ENCODE results near the gene GDE1.
A peak's percentile ranks its signal among the peaks of the same experiment; 100 is the strongest.

Gene GDE1

DNA sequence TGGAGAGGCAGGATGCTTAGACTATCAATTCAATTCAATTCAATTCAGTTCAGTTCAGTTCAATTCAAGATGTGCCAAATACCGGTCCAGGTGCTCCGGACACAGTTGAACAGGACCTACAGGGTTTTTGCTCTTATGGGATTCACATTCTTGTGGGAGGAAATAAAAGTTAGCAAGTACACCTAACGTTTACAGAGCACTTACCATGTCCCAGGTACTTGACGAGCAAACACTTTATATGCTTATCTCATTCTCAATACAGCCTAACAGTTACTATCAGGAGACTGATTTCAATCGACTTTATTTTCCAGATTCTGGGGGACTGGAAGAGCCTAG lies 467 bp upstream of the GDE1 start:
- TF ChIP-seq EZH2phosphoT487 (IDR thresholded peaks at IDR 0.05; ENCODE audit: low read length): no peak

DNA sequence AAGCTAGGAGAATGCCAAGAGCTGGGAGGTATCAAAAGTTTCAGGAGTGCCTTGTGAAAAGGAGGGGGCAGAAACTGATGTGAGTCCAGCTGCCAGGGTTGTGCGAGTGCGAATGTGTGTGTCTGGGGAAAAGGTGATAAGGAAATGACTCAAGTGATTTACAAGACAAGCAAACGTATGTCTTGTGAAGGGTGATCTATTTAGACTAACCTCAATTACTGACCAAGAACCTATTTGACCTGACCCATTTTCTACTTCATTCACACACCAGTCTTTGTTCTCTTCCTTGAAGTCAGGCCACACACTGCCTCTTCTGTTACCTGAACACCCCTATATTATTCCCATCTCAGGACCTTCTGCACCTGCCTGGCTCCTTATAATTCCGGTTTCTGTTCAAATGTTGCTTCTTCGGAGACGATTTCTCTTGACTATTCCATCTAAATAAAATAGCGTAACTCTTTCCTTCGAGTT lies 1.0 kb downstream of the GDE1 start:
- peak overlapping the region; percentile 77 for H3K4me3 ChIP-seq (ENCODE audit: low read length)
- peak overlapping the region; percentile 52 for H3K4me2 ChIP-seq (ENCODE audit: low read depth, low read length)
- no peaks in the 10 kb centered on the region for H3K9me3 ChIP-seq (replicated peaks; ENCODE audit: insufficient read depth, low read length)
- H2AFZ ChIP-seq (ENCODE audit: low read length): peak overlapping the region; percentile 84
- H4K20me1 ChIP-seq (ENCODE audit: insufficient read depth, low read length): no peaks in the 10 kb centered on the region
- TF ChIP-seq EZH2 (optimal IDR thresholded peaks at IDR 0.05; ENCODE audit: low read depth, low read length): no peak
- TF ChIP-seq, protein P1, sequence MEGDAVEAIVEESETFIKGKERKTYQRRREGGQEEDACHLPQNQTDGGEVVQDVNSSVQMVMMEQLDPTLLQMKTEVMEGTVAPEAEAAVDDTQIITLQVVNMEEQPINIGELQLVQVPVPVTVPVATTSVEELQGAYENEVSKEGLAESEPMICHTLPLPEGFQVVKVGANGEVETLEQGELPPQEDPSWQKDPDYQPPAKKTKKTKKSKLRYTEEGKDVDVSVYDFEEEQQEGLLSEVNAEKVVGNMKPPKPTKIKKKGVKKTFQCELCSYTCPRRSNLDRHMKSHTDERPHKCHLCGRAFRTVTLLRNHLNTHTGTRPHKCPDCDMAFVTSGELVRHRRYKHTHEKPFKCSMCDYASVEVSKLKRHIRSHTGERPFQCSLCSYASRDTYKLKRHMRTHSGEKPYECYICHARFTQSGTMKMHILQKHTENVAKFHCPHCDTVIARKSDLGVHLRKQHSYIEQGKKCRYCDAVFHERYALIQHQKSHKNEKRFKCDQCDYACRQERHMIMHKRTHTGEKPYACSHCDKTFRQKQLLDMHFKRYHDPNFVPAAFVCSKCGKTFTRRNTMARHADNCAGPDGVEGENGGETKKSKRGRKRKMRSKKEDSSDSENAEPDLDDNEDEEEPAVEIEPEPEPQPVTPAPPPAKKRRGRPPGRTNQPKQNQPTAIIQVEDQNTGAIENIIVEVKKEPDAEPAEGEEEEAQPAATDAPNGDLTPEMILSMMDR (IDR thresholded peaks at IDR 0.05; ENCODE audit: low read length): no peak
- no peak for TF ChIP-seq EZH2phosphoT487 (IDR thresholded peaks at IDR 0.05; ENCODE audit: low read length)
- peak overlapping the region; percentile 76; the same call in 1 of the 2 replicates for H3K27ac ChIP-seq (ENCODE audit: low read length)
- peak overlapping the region; percentile 81 for H3K9ac ChIP-seq (ENCODE audit: low read length)
- H3K79me2 ChIP-seq (ENCODE audit: low read length): peaks cover 69% of the 10 kb centered on the region
- peak; percentile 48 for DNase-seq
- H3K4me1 ChIP-seq (ENCODE audit: low read length): peaks cover 19% of the 10 kb centered on the region
- H3K27me3 ChIP-seq (replicated peaks; ENCODE audit: insufficient read depth, low read length): no peaks in the 10 kb centered on the region
- H3F3A ChIP-seq (ENCODE audit: insufficient read depth, low read length): peaks cover 21% of the 10 kb centered on the region
- peaks cover 3% of the 10 kb centered on the region; the same call in 1 of the 2 replicates for H3K36me3 ChIP-seq (replicated peaks; ENCODE audit: insufficient read depth, low read length)
- no peaks in the 10 kb centered on the region for H3K9me2 ChIP-seq (replicated peaks; ENCODE audit: insufficient read depth, low read length)

More for the DNA sequence above, 467 bp upstream of the GDE1 start:
- peak overlapping the region; percentile 52; the same call in 1 of the 2 replicates for H3K4me2 ChIP-seq (ENCODE audit: low read depth, low read length)
- peak overlapping the region; percentile 42 for H2AFZ ChIP-seq (ENCODE audit: low read length)
- peak overlapping the region; percentile 17; the same call in 1 of the 2 replicates for H3K27ac ChIP-seq (ENCODE audit: low read length)
- no peaks in the 10 kb centered on the region for H3K27me3 ChIP-seq (replicated peaks; ENCODE audit: insufficient read depth, low read length)
- H3F3A ChIP-seq (ENCODE audit: insufficient read depth, low read length): peaks cover 21% of the 10 kb centered on the region
- peaks cover 24% of the 10 kb centered on the region for H3K4me1 ChIP-seq (ENCODE audit: low read length)
- peaks cover 72% of the 10 kb centered on the region for H3K79me2 ChIP-seq (ENCODE audit: low read length)
- no peak for DNase-seq
- no peaks in the 10 kb centered on the region for H3K9me3 ChIP-seq (replicated peaks; ENCODE audit: insufficient read depth, low read length)
- peak overlapping the region; percentile 81; the same call in 1 of the 2 replicates for H3K9ac ChIP-seq (ENCODE audit: low read length)
- no peaks in the 10 kb centered on the region for H3K36me3 ChIP-seq (replicated peaks; ENCODE audit: insufficient read depth, low read length)
- H3K4me3 ChIP-seq (ENCODE audit: low read length): peak overlapping the region; percentile 77; the same call in 1 of the 2 replicates
- no peaks in the 10 kb centered on the region for H3K9me2 ChIP-seq (replicated peaks; ENCODE audit: insufficient read depth, low read length)
- H4K20me1 ChIP-seq (ENCODE audit: insufficient read depth, low read length): no peaks in the 10 kb centered on the region

DNA sequence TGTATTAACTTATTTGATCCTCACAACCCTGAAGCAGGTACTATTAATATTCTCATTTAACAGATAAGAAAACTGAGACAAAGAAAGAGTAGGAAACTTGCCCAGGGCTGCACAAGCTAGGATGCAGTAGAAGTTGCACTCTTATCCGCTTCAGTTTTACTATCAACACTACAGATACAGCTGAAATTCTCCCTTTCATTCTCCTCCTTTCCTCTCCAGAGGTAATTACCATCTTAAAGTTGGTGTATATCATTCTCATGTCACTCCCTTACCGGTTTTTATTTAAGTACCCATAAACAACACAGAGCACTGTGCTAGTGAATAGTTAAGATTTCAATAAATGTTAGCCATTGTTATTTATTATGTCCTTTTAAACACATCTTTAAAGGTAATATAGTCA lies 3.5 kb downstream of the GDE1 start:
- Histone ChIP-seq H3K27me3 (replicated peaks; ENCODE audit: insufficient read depth, low read length) (no peaks in the 10 kb centered on the region), H3K9me2 (replicated peaks; ENCODE audit: insufficient read depth, low read length) (no peaks in the 10 kb centered on the region), H3K9me3 (replicated peaks; ENCODE audit: insufficient read depth, low read length) (no peaks in the 10 kb centered on the region), H3K4me3 (ENCODE audit: low read length) (no peak overlapping the region), H3K36me3 (replicated peaks; ENCODE audit: insufficient read depth, low read length) (peaks cover 7% of the 10 kb centered on the region; the same call in 1 of the 2 replicates), H4K20me1 (ENCODE audit: insufficient read depth, low read length) (no peaks in the 10 kb centered on the region), H3K79me2 (ENCODE audit: low read length) (peaks cover 64% of the 10 kb centered on the region), H2AFZ (ENCODE audit: low read length) (no peak overlapping the region), H3K4me1 (ENCODE audit: low read length) (peaks cover 11% of the 10 kb centered on the region), H3F3A (ENCODE audit: insufficient read depth, low read length) (peaks cover 17% of the 10 kb centered on the region), H3K9ac (ENCODE audit: low read length) (no peak overlapping the region), H3K27ac (ENCODE audit: low read length) (no peak overlapping the region), H3K4me2 (ENCODE audit: low read depth, low read length) (no peak overlapping the region)
- no peak for DNase-seq
- TF ChIP-seq EZH2 (optimal IDR thresholded peaks at IDR 0.05; ENCODE audit: low read depth, low read length): no peak
- TF ChIP-seq, protein P1 (IDR thresholded peaks at IDR 0.05; ENCODE audit: low read length): no peak
- TF ChIP-seq EZH2phosphoT487 (IDR thresholded peaks at IDR 0.05; ENCODE audit: low read length): no peak

DNA sequence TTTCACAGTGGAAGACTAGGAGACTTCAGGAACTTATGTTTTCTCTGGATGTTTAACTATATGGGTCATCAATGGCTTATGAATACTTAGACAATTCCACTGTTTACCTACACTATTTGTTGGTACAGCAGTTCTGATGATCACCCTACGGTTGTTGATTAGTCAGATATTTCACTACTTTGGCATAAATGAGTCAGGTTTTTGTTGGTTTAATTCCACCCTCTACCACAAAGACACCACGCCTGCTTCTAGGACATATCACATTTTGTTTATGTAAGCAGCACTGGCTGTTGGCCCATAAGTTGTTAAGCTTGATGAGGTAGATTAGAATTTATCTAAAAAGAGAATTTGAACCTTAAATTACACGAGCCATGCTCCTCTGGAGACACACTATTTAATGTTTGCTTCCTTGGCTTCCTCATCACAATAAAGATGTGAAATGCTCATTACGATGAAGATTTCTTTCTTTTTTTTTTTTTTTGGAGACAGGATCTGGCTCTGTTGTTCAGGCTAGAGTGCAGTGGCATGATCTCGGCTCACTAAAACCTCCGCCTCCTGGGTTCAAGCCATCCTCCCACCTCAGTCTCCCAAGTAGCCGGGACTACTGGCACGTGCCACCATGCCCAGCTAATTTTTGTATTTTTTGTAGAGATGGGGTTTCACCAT lies 4.3 kb downstream of the GDE1 start:
- Histone ChIP-seq H3K79me2 (ENCODE audit: low read length) (peaks cover 64% of the 10 kb centered on the region), H3K4me1 (ENCODE audit: low read length) (peaks cover 7% of the 10 kb centered on the region), H3K9me2 (replicated peaks; ENCODE audit: insufficient read depth, low read length) (no peaks in the 10 kb centered on the region), H3K9ac (ENCODE audit: low read length) (no peak overlapping the region), H3K4me2 (ENCODE audit: low read depth, low read length) (no peak overlapping the region), H3K4me3 (ENCODE audit: low read length) (no peak overlapping the region), H4K20me1 (ENCODE audit: insufficient read depth, low read length) (no peaks in the 10 kb centered on the region), H3K9me3 (replicated peaks; ENCODE audit: insufficient read depth, low read length) (no peaks in the 10 kb centered on the region), H2AFZ (ENCODE audit: low read length) (no peak overlapping the region), H3K27me3 (replicated peaks; ENCODE audit: insufficient read depth, low read length) (no peaks in the 10 kb centered on the region), H3F3A (ENCODE audit: insufficient read depth, low read length) (peaks cover 16% of the 10 kb centered on the region), H3K36me3 (replicated peaks; ENCODE audit: insufficient read depth, low read length) (peaks cover 7% of the 10 kb centered on the region; the same call in 1 of the 2 replicates), H3K27ac (ENCODE audit: low read length) (no peak overlapping the region)
- TF ChIP-seq EZH2 (optimal IDR thresholded peaks at IDR 0.05; ENCODE audit: low read depth, low read length) (no peak), EZH2phosphoT487 (IDR thresholded peaks at IDR 0.05; ENCODE audit: low read length) (no peak)
- TF ChIP-seq, protein P1 (IDR thresholded peaks at IDR 0.05; ENCODE audit: low read length): no peak
- no peak for DNase-seq

Data from MM.1S (cell line).